ENCODE data around the gene RIPOR3.
A peak's percentile ranks its signal among the peaks of the same experiment; 100 is the strongest.

The RIPOR3 gene

GRCh38 chr20:50588034-50588736, 103.2 kb downstream of the RIPOR3 start:
- DNase-seq: peak in 41 of 42 donors; percentile 50 to 87 (median 72)
- intact Hi-C loops (cut with DNase I): no loop called here

GRCh38 chr20:50587291-50587961, 103.9 kb downstream of the RIPOR3 start:
- intact Hi-C loops (cut with DNase I): no loop called here
- no peak for DNase-seq

DNA sequence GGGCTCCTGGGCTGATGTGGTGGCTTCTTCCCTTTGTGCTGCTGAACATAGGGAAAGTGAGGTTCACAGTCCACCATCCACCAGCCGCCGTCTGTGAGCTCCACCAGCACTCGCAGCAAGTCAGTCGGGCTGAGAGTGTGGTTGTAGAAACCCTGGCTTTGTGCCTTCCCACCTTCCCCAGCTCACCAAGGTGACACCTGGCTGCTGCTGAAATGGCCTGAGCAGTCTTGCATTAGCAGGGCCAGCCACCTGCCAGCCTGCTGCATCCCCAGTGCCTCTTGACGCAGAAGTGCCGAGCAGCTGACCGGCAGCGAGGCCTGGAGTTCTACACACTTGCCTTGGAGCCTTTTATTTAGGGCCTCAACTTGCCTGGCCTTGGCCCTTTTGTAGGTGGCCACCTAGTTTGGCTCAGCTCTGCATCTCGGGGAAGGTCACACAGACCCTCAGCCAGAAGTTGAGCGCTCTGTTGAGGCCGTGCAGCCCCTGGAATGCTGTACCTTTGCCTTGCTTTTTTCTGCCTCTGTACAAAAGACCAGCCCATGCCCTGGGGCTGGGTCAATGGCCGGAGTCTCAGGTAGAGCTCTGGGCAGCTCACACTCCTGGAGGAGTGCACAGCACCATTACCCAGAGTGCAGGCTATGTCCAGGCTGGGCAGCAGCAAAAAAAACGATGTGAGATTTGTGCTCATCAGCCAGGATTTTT, 104.7 kb downstream of the RIPOR3 start:
- intact Hi-C loops (cut with DNase I): no loop called here
- no peak for DNase-seq

- intact Hi-C loops (cut with DNase I): no loop called here
- no peak for DNase-seq
Observed at GRCh38 chr20:50585678-50586077, 105.7 kb downstream of the RIPOR3 start.

DNA sequence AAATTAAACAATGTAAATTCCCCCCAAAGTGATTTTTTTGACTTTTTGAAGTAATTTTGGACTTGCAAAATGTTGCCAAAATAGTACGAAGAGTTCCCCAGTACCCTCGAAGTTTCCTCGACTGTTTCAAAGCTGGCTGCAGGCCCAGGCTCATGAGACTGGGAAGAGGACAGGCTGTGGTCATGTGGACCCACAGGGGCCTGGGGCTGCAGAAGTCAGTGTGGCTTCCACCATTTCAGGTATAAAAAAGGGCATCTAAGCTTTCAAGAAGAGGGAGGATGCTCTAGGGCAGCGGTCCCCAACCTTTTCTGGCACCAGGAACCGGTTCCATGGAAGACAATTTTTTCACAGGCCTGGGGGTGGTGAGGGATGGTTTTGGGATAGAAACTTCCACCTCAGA, 106.1 kb downstream of the RIPOR3 start:
- intact Hi-C loops (cut with DNase I): no loop called here
- DNase-seq: no peak

GRCh38 chr20:50584687-50585086, 106.7 kb downstream of the RIPOR3 start:
- no peak for DNase-seq

DNA sequence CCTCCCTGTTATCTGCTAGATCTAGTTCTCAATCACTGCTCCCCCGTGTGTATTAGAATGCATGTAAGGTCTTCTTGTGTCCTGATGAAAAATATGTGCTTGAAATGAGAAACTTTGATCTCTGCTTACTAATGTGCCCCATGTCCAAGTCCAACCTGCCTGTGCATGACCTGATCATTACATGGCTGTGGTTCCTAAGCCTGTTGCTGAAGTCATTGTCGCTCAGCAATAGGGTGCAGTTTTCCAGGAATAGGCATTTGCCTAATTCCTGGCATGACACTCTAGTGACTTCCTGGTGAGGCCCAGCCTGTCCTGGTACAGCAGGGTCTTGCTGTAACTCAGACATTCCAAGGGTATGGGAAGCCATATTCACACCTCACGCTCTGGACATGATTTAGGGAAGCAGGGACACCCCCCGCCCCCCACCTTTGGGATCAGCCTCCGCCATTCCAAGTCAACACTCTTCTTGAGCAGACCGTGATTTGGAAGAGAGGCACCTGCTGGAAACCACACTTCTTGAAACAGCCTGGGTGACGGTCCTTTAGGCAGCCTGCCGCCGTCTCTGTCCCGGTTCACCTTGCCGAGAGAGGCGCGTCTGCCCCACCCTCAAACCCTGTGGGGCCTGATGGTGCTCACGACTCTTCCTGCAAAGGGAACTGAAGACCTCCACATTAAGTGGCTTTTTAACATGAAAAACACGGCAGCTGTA, 107.7 kb downstream of the RIPOR3 start:
- intact Hi-C loops (cut with DNase I): no loop called here

More at GRCh38 chr20:50584687-50585086, 106.7 kb downstream of the RIPOR3 start:
- intact Hi-C loops (cut with DNase I): no loop called here

DNA sequence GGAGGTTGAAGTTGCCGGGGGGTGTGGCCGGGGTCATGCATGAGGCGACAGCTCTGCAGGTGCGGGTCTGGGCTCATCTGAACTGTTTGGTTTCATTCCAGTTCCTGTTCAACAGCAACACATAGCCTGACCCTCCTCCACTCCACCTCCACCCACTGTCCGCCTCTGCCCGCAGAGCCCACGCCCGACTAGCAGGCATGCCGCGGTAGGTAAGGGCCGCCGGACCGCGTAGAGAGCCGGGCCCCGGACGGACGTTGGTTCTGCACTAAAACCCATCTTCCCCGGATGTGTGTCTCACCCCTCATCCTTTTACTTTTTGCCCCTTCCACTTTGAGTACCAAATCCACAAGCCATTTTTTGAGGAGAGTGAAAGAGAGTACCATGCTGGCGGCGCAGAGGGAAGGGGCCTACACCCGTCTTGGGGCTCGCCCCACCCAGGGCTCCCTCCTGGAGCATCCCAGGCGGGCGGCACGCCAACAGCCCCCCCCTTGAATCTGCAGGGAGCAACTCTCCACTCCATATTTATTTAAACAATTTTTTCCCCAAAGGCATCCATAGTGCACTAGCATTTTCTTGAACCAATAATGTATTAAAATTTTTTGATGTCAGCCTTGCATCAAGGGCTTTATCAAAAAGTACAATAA, 108.6 kb downstream of the RIPOR3 start:
- intact Hi-C loops (cut with DNase I): no loop called here
- DNase-seq: no peak

More for the DNA sequence above, 107.7 kb downstream of the RIPOR3 start:
- DNase-seq: no peak

DNA sequence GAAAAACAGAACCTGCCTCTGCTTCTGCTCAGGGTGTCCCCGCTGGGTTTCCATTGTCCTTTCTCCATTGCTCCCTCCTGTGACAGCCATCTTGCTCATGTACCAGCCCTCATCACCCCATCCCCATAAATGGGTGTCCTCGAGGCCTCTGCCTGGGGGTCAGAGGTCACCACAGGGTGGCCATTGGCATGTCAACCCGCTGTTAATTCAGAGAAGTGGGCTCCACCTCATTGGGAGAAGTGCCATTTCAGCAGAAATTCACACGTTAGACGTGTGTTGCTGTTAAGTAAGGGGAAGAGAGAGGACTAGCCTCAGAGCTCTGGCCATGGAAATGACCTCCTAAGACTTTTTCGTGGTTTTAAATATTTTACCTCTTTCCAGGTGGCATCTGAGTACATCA, 109.2 kb downstream of the RIPOR3 start:
- intact Hi-C loops (cut with DNase I): no loop called here

DNA sequence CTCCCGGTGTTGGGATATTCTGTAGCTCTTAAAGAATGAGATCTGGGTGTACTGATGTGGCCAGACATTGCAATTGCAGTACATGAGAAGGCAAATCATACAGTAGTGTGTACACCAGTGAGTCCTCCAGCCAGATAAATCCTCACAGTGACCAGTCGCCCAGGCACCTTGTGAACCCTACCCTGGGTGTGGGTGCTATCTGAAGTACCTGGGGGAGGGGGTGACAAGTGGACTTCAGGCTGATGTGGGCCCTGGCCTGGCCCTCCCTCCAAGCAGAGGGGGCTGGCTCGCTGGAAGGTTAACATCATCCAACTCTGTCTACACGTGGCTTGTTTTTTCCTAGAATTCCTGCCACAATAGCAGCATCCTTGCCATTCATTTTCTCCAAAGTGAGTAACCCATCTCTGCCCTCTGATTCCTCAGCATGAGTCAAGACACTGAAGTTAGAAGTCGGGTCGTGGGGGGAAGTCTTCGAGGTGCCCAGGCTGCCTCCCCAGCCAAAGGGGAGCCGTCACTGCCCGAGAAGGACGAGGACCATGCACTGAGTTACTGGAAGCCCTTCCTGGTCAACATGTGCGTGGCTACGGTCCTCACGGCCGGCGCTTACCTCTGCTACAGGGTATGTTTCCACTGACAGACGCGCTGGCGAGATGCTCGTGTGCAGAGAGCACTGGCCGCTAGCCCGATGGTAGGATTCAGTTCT, 110.3 kb downstream of the RIPOR3 start:
- intact Hi-C loops (cut with DNase I): no loop called here
- peak in 1 of 42 donors; percentile 23 for DNase-seq

More for the DNA sequence above, 109.2 kb downstream of the RIPOR3 start:
- no peak for DNase-seq

- DNase-seq: peak in 40 of 42 donors; percentile 36 to 89 (median 67)
- intact Hi-C loops (cut with DNase I): no loop called here
Observed at GRCh38 chr20:50580016-50580747, 111.2 kb downstream of the RIPOR3 start.

DNA sequence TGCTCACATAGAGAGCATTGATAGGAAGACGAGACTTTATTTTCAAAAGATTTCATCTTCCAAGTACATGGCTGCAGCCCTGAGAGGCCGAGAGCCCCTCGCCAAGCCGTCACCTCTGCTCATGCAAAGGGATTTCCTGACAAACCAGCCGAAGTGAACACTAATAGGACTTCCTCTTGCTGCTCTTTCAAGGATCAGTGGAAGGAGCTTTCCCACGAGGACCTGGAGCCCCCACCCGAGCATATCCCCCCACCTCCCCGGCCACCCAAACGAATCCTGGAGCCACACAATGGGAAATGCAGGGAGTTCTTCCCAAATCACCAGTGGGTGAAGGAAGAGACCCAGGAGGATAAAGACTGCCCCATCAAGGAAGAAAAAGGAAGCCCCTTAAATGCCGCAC, 111.8 kb downstream of the RIPOR3 start:
- DNase-seq: no peak
- intact Hi-C loops (cut with DNase I): loop anchor here (5.0 to 10.0 kb wide), 3 partner anchors 67 to 392 kb away; partner anchors contain the start of gene PTPN1

GRCh38 chr20:50578778-50579165, 112.6 kb downstream of the RIPOR3 start:
- DNase-seq: peak in 1 of 42 donors; percentile 31
- intact Hi-C loops (cut with DNase I): loop anchor here (5.0 to 10.0 kb wide), 3 partner anchors 66 to 391 kb away; partner anchors contain the start of gene PTPN1

DNA sequence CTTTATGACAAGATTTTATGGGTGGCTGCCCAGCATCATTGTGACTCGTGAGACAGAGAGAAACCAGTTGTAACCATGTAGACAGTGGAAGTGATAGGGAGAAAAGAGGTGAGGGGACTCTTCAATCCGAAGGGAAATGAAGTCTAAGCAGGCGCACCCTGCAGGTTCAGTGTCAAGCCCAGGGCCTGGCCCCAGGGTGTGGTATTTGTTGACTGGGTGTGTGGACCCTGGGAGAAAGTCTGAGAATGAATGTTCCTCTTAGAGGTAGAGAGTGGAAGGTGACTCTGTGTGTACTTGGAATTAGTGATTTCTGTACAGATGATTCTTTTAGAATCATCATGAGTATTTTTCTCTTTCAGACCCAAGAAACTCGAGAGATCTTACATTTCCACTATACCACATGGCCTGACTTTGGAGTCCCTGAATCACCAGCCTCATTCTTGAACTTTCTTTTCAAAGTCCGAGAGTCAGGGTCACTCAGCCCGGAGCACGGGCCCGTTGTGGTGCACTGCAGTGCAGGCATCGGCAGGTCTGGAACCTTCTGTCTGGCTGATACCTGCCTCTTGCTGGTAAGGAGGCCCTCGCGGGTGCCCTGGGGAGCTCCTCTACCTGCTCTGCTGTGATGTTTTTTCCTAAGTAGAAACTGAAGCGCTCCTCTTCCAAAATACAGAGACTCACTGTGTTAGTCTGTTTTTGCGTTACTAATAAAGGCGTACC, 113.1 kb downstream of the RIPOR3 start:
- intact Hi-C loops (cut with DNase I): loop anchor here (5.0 to 10.0 kb wide), 3 partner anchors 66 to 391 kb away; partner anchors contain the start of gene PTPN1
- peak in 2 of 42 donors; percentile 22 to 41 for DNase-seq

DNA sequence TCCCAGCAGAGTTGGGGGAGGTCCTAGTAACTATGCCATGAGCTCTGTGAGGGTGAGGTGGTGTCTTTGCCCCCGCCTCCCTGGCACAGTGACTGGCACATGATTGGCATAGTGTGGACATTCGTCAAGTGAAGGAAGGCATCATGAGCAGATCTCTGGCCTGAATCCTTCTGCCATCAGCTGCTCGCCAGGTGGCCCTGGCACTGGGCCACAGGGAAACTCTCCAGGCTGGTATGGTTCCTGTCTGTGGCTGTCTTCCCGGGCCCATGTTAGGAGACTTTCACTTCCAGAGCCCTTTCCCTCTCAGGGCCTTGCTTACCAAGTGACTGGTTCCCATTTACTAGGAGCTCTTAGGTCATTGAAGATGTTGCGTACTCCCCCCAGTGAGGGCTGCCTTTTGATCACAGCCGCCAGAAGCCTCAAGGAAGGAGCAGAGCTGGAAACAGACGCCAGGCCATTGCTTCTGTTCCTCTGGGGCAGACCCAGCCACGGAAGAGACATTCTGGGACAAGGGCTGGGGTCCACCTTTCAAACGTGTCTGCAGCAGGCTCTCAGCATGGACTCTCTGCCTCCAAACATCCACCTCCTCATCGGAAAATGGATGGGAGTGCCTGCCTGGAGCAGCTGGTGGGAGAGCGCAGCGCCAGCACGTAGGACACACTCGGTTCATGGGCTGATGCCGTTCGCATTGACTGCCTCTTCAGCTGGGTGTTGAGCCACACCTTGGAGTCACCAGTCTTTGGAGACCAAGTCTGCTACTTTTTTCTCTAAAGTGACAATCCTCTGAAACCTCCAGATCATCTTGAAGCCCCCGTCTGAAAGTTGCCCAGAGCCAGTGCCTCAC, 113.9 kb downstream of the RIPOR3 start:
- intact Hi-C loops (cut with DNase I): loop anchor here (5.0 to 10.0 kb wide), 3 partner anchors 65 to 390 kb away; partner anchors contain the start of gene PTPN1
- peak in 6 of 42 donors; percentile 35 to 64 (median 46) for DNase-seq
